Colonic mucosa (tissue), 4 donors: ENCODE data around the gene GORASP1. TPM values are rescaled to one million over a fixed set of nuclear protein-coding genes. Genes with fewer than 3 reads are reported as not detected.

Source experiments
- DNase-seq: peaks from one replicate; pipeline ENCODE4 v3.0.0-alpha.2; 2020
- H3K27ac ChIP-seq: fragments of 200-600 bp; one replicate; pipeline ENCODE4 v1.8.0; 2021
- H3K27me3 ChIP-seq: fragments of 200-600 bp; one replicate; pipeline ENCODE4 v1.8.0; 2021
- H3K36me3 ChIP-seq: fragments of 200-600 bp; one replicate; pipeline ENCODE4 v1.8.0; 2021
- H3K4me1 ChIP-seq: fragments of 200-600 bp; one replicate; pipeline ENCODE4 v1.8.0; 2021; ENCODE audit warnings: mild to moderate bottlenecking
- H3K4me3 ChIP-seq: fragments of 200-600 bp; one replicate; pipeline ENCODE4 v1.8.0; 2021
- H3K9ac ChIP-seq, 2 donors: one replicate each; pipeline ENCODE4 v1.7.0; 2013; ENCODE audit warnings: control low read depth in 2 of 2, low read depth in 2 of 2, low read length in 2 of 2
- H3K9me3 ChIP-seq: fragments of 200-600 bp; one replicate; pipeline ENCODE4 v1.8.0; 2021
- CTCF ChIP-seq: fragments of 200-600 bp; IDR thresholded peaks from one replicate; pipeline ENCODE4 v1.8.0; 2022; ENCODE audit warnings: antibody characterized with exemption, mild to moderate bottlenecking
- intact Hi-C: fragments of 100-400 bp; cut with DNase I; formaldehyde crosslinking; loops from one replicate; pipeline ENCODE4 v1.14.1; 2022
- total RNA-seq, 2 donors: library from RNA; stranded (reverse); fragmentation: NEBNext Ultra II Directional in 1 of 2; extraction: Animal tissue kit (Norgen Biotek cat#: 25700) in 1 of 2; gene quantifications; one replicate each; pipeline ENCODE4 v1.2.1, GENCODE V29; 2021
- donor health status: healthy.
- donor health status: DM: no; HTN: no; CAD: no.
- donor health status: DM: no; HTN: no; CAD: no.

The GORASP1 gene
- total RNA-seq, 2 donors from 2014 or later = 84.2 to 106 TPM

- no peaks in the 10 kb centered on the region for H3K9me3 ChIP-seq
- DNase-seq = no peak
- H3K4me1 ChIP-seq = peaks cover 43% of the 10 kb centered on the region
- H3K27ac ChIP-seq = peak overlapping the region; percentile 99
- intact Hi-C loops = no loop called here
- H3K9ac ChIP-seq = peak overlapping the region; percentile 100
- TF ChIP-seq CTCF = no peak
- no peaks in the 10 kb centered on the region for H3K27me3 ChIP-seq
- peak overlapping the region; percentile 92 for H3K4me3 ChIP-seq
- peaks cover 3% of the 10 kb centered on the region for H3K36me3 ChIP-seq
These were observed 42.8 kb upstream of the GORASP1 start for GRCh38 chr3:39150148-39150802.

DNA sequence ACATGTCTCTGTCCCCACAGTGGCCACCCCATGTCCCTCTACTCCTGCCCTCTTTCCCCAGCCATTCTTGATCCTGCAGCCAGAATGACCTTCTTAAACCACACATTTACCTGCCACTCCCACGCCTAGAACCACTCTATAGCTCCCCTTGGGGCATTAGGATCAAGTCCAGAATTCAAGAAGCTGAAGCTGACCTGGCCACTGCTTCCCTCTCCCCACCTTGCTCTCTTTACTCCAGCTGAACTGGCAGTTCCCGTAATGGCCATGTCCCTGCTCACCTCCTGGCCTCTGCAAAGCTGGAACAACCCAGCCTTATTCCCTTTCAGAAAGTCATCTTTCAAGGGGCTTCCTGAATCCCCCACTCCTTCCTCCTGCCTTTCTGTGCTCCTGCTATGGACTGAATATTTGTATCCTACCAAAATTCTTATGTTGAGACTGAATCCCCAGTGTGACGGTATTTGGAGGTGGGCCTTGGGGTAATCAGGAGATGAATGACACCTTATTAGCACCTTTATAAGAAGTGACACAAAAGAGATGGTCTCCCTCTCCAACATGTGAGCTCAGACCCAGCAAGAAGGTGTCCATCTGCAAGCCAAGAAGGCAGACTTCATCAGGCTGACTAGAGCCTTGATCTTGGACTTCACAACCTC lies 42.2 kb upstream of the GORASP1 start:
- Histone ChIP-seq H3K9me3 (no peaks in the 10 kb centered on the region), H3K4me1 (peaks cover 43% of the 10 kb centered on the region), H3K27ac (peak overlapping the region; percentile 99), H3K27me3 (no peaks in the 10 kb centered on the region), H3K9ac (peak overlapping the region in 1 of 2 donors; percentile 33), H3K36me3 (peaks cover 10% of the 10 kb centered on the region), H3K4me3 (no peak overlapping the region)
- no peak for DNase-seq
- intact Hi-C loops = no loop called here
- TF ChIP-seq CTCF = no peak

- H3K4me1 ChIP-seq = peaks cover 41% of the 10 kb centered on the region
- H3K9ac ChIP-seq = no peak overlapping the region
- DNase-seq = no peak
- intact Hi-C loops = no loop called here
- TF ChIP-seq CTCF = no peak
- H3K36me3 ChIP-seq = peaks cover 15% of the 10 kb centered on the region
- no peaks in the 10 kb centered on the region for H3K27me3 ChIP-seq
- H3K9me3 ChIP-seq = no peaks in the 10 kb centered on the region
- H3K4me3 ChIP-seq = no peak overlapping the region
- peak overlapping the region; percentile 70 for H3K27ac ChIP-seq
These were observed 41.6 kb upstream of the GORASP1 start for GRCh38 chr3:39149059-39149455.

- H3K9me3 ChIP-seq = no peaks in the 10 kb centered on the region
- intact Hi-C loops = no loop called here
- peak overlapping the region; percentile 70 for H3K27ac ChIP-seq
- no peak overlapping the region for H3K4me3 ChIP-seq
- H3K27me3 ChIP-seq = no peaks in the 10 kb centered on the region
- peaks cover 20% of the 10 kb centered on the region for H3K36me3 ChIP-seq
- peaks cover 39% of the 10 kb centered on the region for H3K4me1 ChIP-seq
- no peak for DNase-seq
- no peak for TF ChIP-seq CTCF
- peak overlapping the region; percentile 24 to 82 for H3K9ac ChIP-seq
These were observed 41.1 kb upstream of the GORASP1 start for GRCh38 chr3:39148435-39149058.

DNA sequence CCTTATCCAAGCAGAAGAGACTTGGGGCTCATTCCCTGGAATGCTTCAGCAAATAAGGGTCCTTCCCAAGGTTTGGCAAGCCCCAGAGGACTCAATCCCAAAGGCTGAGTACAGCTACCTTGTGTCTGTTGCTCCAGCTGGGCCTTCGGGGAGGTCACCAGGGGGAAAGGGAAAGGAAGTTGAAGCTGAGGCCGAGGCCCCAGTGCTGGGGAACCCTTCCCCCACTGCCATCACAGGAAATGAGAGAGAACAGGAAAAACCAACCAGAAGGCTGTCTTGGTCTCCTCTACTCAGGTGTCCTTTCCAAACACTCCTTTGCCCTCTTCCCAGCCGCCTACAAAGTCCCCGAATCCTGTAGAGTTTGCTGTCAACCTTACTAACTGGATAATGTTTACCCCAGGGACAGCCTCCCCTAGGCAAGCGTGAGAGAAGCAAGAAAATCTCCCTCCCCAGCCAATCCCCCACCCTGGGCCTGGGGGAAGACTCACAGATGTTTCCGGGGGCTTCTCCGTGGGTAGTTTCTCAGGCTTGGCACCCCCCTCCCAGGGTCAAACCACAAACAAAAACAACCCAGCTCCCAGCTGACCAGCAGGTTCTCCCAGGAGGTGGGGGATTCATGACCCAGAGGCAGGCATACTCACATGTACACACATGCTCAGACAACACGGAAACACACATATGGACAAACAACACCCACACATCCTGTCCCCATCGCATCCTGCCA lies 40.4 kb upstream of the GORASP1 start:
- Histone ChIP-seq H3K4me1 (peaks cover 39% of the 10 kb centered on the region), H3K36me3 (peaks cover 25% of the 10 kb centered on the region), H3K4me3 (peak overlapping the region; percentile 13), H3K27ac (peak overlapping the region; percentile 70), H3K9ac (peak overlapping the region; percentile 46 to 82), H3K27me3 (no peaks in the 10 kb centered on the region), H3K9me3 (no peaks in the 10 kb centered on the region)
- no peak for TF ChIP-seq CTCF
- DNase-seq = peak; percentile 37
- intact Hi-C loops = no loop called here
